Measurements from ENCODE around the gene MGP.
A peak's percentile ranks its signal among the peaks of the same experiment; 100 is the strongest.

MGP gene

DNA sequence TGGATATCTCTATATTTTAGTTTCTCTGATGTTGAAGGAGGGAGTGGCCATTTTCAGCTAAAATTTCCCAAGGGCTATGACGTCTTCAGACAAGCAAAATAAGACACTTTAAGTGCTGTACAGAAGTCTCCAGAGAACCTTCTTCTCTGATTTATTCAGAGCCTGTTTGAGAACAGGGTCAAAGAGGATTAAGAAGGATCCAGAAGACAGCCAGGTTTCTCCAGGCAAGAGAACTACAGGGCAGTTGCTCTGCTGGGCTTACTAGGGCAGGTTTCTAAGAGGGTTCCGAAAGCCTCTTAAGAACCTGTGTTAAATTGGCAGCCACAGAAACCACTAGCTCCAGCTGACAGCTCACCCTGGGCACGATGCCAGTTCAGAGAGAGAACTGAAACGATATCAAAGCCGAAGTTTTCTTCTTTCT is 1.2 kb downstream of the MGP start:
- H3K4me1 Mint-ChIP-seq, result peaks cover 32% of the 10 kb centered on the region
- peak; percentile 98 for ATAC-seq
- peaks cover 4% of the 10 kb centered on the region for H3K9me3 Mint-ChIP-seq

DNA sequence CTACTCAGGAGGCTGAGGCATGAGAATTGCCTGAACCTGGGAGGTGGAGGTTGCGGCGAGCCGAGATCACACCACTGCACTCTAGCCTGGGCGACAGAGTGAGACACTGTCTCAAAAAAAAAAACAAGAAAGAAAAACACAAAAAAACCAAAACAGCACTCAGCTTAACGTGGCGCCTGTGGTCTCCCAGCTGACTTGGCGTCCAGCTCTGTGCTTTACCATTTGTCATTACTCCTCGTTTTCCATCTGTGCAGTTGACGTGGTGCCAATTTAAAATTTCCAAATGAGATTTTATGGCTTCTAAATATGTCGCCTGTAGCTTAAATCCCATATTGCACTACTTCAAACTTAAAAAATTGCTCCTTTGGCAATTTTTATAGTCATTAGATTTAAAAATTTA is 2.0 kb downstream of the MGP start:
- H3K4me1 Mint-ChIP-seq, result peaks cover 32% of the 10 kb centered on the region
- ATAC-seq, result no peak
- H3K4me3 Mint-ChIP-seq, result no peak overlapping the region
- no peak overlapping the region for H3K27ac Mint-ChIP-seq
- peaks cover 32% of the 10 kb centered on the region for H3K27me3 Mint-ChIP-seq
- H3K36me3 Mint-ChIP-seq, result peaks cover 6% of the 10 kb centered on the region
- H3K9me3 Mint-ChIP-seq, result peaks cover 4% of the 10 kb centered on the region

More for the DNA sequence above, 1.2 kb downstream of the MGP start:
- Mint-ChIP-seq H3K4me3 (peak overlapping the region; percentile 26), H3K27ac (no peak overlapping the region), H3K27me3 (peaks cover 32% of the 10 kb centered on the region), H3K36me3 (peaks cover 4% of the 10 kb centered on the region)

DNA sequence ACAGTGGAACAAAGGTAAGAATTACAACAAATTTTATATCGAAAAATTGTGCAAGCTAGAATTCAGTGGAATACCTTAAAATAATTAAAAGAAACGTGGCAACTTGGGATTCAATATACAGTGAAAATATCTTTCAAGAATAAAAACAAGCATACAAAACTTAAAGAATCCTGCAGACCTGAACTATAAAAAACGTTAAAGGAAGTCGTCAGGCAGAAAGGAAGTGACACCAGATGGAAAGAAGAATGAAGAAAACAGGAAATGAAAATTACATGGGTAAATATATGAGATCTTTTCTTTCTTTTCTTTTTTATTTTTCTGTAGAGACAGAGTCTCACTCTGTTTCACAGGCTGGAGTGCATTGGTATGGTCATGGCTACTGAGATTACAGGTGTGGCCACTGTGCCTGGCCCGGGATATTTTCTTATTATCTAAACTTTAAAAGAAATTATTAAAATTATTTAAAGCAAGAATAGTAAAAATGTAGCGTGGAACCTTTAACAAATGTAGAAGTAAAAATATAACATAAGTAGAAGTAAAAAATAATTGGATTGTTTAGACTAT is 4.7 kb downstream of the MGP start:
- Mint-ChIP-seq H3K27ac (no peak overlapping the region), H3K4me1 (peaks cover 26% of the 10 kb centered on the region), H3K9me3 (peaks cover 4% of the 10 kb centered on the region), H3K27me3 (peaks cover 8% of the 10 kb centered on the region), H3K4me3 (no peak overlapping the region), H3K36me3 (peaks cover 6% of the 10 kb centered on the region)
- no peak for ATAC-seq

DNA sequence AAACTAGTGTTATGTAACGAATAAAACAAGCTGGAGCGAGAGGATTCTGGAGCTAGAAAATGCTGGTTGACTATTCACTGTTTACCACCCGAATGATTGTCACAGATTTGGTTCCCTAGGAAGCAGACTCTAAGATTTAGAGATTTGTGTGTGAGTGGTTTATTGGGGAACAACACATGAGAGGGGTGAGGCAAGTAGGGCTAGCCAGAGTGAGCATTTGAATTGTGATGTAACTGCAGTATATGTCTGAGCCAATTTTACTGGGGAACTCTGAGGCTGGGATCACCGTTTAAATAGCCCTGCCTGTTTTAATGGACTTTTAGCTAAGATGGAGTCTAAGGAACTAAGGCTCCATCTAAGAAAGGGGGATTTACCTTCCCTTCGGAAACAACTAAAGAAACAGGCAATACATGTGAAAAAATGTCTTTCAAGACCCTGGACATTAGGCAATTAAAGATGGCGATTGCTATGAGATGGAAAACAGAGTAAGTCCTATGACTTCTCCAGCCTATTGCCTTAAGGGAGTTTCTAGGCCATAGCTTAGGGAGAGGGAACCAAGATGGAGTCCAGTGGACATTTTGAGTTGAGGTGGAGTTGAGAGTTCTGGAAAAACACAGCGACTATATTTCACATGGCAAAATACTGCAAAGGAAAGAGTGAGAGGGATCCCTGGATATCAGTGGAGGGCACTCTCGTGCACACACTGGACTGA is 6.3 kb downstream of the MGP start:
- no peak for ATAC-seq
- Mint-ChIP-seq H3K9me3 (peaks cover 4% of the 10 kb centered on the region), H3K27me3 (no peaks in the 10 kb centered on the region), H3K4me3 (no peak overlapping the region), H3K4me1 (peaks cover 13% of the 10 kb centered on the region), H3K27ac (no peak overlapping the region), H3K36me3 (peaks cover 6% of the 10 kb centered on the region)

DNA sequence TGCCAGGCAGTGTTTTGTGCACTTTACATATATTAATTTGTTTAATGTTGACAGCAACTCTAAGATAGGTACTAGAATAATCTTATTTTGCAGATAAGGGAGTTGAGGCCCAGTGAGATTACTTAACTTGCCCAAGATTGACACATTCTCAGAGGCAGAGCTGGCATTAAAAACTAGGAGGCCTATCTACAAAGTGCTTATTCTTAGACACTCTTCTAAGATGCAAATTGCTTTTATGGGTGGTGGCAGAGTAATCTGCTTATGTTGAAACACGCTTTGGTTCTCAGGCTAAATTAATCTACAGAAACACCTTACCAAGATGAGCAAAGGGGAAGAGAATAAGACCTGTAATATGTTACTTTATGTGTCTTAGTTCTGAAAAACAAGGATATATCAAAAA is 7.2 kb downstream of the MGP start:
- no peaks in the 10 kb centered on the region for H3K27me3 Mint-ChIP-seq
- peaks cover 11% of the 10 kb centered on the region for H3K4me1 Mint-ChIP-seq
- no peak for ATAC-seq
- no peak overlapping the region for H3K4me3 Mint-ChIP-seq
- no peak overlapping the region for H3K27ac Mint-ChIP-seq
- H3K9me3 Mint-ChIP-seq, result peaks cover 4% of the 10 kb centered on the region
- peaks cover 6% of the 10 kb centered on the region for H3K36me3 Mint-ChIP-seq

DNA sequence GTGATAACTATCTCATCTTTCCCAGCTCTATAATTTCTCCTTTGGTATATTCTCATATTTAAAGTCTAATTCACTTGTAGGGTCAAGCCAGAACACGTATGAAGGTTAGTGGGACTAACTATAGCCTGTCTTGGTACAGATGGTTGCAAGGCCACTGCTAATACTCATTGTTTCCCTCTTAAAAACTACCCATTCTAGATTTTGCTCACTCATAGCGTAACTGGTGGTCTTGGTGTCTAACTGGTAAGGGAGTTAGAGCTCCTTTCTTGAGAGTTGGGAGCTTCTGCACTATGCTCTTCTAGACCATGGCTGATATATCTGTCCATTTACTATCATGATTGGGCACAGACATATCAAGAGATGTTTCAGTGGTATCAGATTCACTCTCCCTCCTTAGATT is 8.8 kb downstream of the MGP start:
- Mint-ChIP-seq H3K4me3 (no peak overlapping the region), H3K36me3 (peaks cover 6% of the 10 kb centered on the region), H3K4me1 (peaks cover 11% of the 10 kb centered on the region), H3K9me3 (peaks cover 4% of the 10 kb centered on the region), H3K27ac (no peak overlapping the region), H3K27me3 (no peaks in the 10 kb centered on the region)
- no peak for ATAC-seq

DNA sequence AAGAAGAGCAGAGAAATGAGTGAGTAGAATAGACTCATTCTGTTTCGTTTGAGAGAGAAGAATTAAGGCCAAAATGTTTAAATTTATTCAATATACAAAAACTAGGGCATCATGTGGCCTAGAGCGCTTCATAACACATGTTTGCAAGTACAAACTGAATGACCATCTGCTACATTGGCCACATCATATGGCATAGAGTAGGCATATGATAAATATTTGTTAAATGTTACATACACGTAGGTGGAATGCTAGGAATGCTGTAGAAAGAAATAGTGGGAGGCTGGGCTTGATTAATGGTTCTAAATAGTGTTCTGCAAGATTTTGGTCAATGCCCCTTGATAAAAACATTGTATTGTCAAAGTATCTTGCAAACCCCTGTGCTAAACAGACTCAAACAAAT is 10.8 kb downstream of the MGP start:
- Mint-ChIP-seq H3K36me3 (peaks cover 6% of the 10 kb centered on the region), H3K9me3 (peaks cover 4% of the 10 kb centered on the region), H3K27me3 (no peaks in the 10 kb centered on the region), H3K4me3 (no peak overlapping the region), H3K27ac (no peak overlapping the region), H3K4me1 (no peaks in the 10 kb centered on the region)
- no peak for ATAC-seq

DNA sequence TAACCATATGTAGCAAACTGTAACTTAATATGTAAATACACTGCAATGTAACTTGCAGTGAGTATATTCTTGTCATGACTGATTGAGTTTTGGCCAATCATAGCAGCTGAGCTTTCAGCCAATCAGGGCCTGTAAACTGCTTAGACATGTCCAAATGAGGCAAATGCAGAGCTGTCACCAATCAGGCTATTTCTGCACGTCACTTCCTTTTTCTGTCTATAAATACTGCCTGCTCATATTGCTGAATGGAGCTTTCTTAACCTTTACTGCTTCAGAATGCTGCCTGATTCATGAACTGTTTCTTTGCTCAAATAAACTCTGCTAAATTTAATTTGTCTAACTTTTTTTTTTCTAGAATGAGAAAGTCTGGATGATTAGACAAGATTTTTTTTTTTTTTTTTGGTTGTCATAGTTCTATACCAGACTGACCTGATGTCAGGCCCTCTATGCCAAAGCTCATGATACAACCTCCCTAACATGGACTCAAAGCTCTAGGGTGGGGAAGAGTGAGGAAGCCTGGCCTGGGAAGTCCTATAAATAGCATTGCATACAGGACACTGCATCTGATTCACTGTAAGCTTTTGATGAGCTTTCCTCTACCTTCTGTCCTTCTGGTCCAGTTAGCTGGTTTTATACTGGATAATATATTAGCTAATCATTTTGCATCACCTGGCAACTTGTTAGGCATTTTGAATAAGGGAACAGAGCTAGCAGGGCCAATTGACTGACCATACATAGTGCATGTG is 12.0 kb downstream of the MGP start:
- no peak overlapping the region for H3K4me3 Mint-ChIP-seq
- H3K27me3 Mint-ChIP-seq, result no peaks in the 10 kb centered on the region
- no peaks in the 10 kb centered on the region for H3K36me3 Mint-ChIP-seq
- ATAC-seq, result no peak
- H3K27ac Mint-ChIP-seq, result no peak overlapping the region
- H3K9me3 Mint-ChIP-seq, result no peaks in the 10 kb centered on the region
- H3K4me1 Mint-ChIP-seq, result no peaks in the 10 kb centered on the region

DNA sequence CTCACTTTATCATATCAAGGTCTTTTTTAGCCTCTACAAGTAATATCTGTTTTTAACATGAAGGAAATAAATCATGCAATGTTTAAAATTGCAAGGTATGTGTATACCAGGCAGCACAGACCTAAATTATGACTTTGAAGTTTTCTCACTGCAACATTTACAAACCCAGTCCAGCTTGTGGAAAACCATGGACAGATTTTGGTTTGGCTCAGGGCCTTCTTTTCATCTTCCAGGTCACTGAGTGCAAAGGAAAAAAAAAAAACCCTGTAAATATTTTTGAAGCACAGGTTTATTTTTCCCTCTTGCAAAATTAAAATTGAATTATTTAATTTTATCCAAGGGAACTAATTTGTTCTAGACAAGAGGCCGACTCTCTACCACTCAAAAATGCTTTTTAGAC is 13.8 kb downstream of the MGP start:
- Mint-ChIP-seq H3K27ac (no peak overlapping the region), H3K4me3 (no peak overlapping the region), H3K27me3 (no peaks in the 10 kb centered on the region), H3K36me3 (no peaks in the 10 kb centered on the region), H3K9me3 (peaks cover 3% of the 10 kb centered on the region), H3K4me1 (no peaks in the 10 kb centered on the region)
- no peak for ATAC-seq

DNA sequence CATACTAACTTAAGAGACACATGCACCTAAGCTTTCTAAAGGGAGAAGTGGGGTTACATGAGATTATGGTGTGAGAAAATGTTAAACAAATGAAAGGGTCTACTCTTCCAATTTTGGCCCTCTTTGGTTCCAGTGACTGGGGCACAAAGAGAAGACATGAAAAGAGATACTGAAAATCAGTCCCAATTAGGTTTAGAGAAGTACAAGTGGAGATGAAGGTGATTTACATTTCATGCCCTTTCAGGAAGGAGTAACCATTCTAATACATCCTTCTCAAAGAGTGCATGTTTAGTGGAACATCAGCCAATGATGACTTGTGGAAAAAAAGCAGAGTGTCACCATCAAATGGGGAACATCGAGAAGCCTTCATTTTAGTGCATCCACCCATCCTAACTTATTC is 14.4 kb downstream of the MGP start:
- no peak overlapping the region for H3K4me3 Mint-ChIP-seq
- H3K27ac Mint-ChIP-seq, result no peak overlapping the region
- H3K36me3 Mint-ChIP-seq, result no peaks in the 10 kb centered on the region
- H3K27me3 Mint-ChIP-seq, result no peaks in the 10 kb centered on the region
- ATAC-seq, result no peak
- peaks cover 3% of the 10 kb centered on the region for H3K9me3 Mint-ChIP-seq
- no peaks in the 10 kb centered on the region for H3K4me1 Mint-ChIP-seq

DNA sequence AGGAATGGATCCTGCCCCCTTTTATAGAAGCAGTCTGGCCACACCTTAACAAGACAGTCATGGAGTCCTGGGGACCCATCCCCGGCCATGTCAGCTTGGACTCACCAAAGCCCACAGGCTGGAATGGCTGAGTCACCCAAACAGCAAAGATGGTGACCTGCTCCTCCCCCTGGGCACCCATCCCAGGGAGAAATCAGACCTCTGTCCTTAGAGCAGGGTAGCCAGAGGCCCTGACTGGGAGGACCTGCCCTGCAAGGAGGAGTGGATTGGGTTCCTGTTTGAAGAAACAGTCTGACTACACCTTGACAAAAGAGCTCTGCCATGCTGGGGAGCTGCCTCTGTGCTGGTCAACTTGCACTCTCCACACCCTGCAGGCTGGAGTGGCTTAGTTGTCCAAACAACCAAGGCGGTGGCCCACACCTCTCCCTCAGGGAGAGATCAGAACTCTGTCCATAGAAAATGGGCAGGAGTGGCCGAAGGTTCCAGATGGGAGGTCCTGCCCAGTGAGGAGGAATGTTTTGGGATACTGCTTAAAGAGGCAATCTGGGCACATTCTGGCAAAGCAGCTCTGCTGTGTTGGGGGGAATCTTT is 16.6 kb downstream of the MGP start:
- Mint-ChIP-seq H3K36me3 (no peaks in the 10 kb centered on the region), H3K27ac (no peak overlapping the region), H3K27me3 (no peaks in the 10 kb centered on the region), H3K9me3 (peaks cover 8% of the 10 kb centered on the region), H3K4me3 (no peak overlapping the region), H3K4me1 (no peaks in the 10 kb centered on the region)
- ATAC-seq, result no peak

DNA sequence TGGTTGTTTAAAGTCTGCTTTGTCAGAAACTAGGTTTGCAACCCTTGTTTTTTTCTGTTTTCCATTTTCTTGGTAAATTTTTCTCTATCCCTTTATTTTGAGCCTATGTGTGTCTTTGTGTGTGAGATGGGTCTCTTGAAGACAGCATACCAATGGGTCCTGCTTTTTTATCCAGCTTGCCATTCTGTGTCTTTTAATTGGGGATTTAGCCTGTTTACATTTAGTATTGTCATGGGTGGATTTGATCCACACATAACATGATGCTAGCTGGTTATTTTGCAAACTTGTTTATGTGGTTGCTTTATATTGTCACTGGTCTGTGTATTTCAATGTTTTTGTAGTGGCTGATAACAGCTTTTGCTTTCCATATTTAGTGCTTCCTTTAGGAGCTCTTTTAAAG is 25.2 kb downstream of the MGP start:
- no peak overlapping the region for H3K27ac Mint-ChIP-seq
- ATAC-seq, result no peak
- H3K4me3 Mint-ChIP-seq, result no peak overlapping the region
- peaks cover 16% of the 10 kb centered on the region for H3K36me3 Mint-ChIP-seq
- H3K4me1 Mint-ChIP-seq, result peaks cover 23% of the 10 kb centered on the region
- no peaks in the 10 kb centered on the region for H3K27me3 Mint-ChIP-seq
- peaks cover 22% of the 10 kb centered on the region for H3K9me3 Mint-ChIP-seq

DNA sequence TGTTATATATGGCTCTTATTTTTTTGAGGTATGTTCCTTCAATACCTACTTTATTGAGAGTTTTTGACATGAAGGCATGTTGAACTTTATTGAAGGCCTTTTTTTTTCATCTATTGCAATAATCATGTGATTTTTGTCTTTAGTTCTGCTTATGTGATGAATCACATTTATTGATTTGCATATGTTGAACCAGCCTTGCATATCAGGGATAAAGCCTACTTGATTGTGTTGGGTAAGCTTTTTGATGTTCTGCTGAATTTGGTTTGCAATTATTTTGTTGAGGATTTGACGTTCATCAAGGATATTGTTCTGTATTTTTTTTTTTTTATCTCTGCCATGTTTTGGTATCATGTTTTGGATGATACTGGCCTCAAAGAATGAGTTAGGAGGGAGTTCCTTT is 27.1 kb downstream of the MGP start:
- Mint-ChIP-seq H3K27me3 (no peaks in the 10 kb centered on the region), H3K4me3 (no peak overlapping the region), H3K4me1 (peaks cover 31% of the 10 kb centered on the region), H3K27ac (peak overlapping the region; percentile 73), H3K36me3 (peaks cover 16% of the 10 kb centered on the region), H3K9me3 (peaks cover 22% of the 10 kb centered on the region)
- no peak for ATAC-seq

DNA sequence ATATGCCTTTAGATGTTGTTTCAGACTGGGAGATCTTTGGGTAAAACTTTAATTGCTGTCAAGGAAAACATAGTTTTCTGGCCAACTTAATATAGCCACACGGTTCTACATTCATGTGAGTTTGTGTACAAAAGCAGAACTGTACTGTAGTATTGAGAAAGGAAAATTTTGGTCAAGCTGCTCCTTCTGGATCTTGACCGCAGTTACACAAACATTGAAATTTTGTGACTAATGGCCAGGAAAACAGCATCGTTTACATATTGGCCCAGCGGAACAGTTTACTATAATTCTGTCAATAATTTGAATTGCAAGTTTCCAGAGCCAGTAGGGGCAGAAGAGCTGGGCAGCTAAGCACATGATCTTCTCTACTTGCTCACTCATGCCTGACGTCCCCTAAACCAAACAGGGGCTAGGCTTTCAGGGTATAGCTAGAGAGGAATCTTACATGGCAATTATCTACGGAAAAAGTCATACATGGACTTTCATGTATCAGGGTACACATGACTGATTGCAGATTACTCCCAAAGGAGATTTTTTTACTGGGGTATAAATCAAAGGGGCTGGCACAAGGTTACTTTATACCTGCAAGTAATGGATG is 31.0 kb downstream of the MGP start:
- Mint-ChIP-seq H3K4me1 (peaks cover 31% of the 10 kb centered on the region), H3K27me3 (no peaks in the 10 kb centered on the region), H3K9me3 (peaks cover 9% of the 10 kb centered on the region), H3K36me3 (peaks cover 6% of the 10 kb centered on the region), H3K4me3 (no peak overlapping the region), H3K27ac (peak overlapping the region; percentile 7)
- no peak for ATAC-seq

DNA sequence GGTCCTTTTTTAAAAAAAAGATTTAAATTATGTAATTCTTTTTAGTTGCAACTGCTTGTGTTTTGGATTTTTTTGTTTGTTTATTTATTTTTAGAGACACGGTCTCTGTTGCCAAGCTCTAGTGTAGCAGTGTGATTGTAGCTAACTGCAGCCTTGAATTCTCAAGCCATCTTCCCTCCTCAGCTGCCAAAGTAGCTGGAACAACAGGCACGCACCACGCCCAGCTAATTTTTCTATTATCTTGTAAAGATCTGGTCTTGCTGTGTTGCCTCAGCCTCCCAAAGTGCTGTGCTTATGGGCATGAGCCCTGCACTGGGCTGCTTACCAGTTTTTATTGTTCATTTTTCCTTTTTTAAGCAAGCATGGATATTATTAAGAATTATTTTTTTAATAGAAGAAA is 31.7 kb downstream of the MGP start:
- no peaks in the 10 kb centered on the region for H3K27me3 Mint-ChIP-seq
- no peaks in the 10 kb centered on the region for H3K36me3 Mint-ChIP-seq
- no peak for ATAC-seq
- H3K4me3 Mint-ChIP-seq, result no peak overlapping the region
- peaks cover 5% of the 10 kb centered on the region for H3K9me3 Mint-ChIP-seq
- no peak overlapping the region for H3K27ac Mint-ChIP-seq
- H3K4me1 Mint-ChIP-seq, result peaks cover 25% of the 10 kb centered on the region
